Right cardiac atrium (tissue), 5 donors: Measurements from ENCODE around the gene ZFP91. TPM values are rescaled to one million over a fixed set of nuclear protein-coding genes. Genes with fewer than 3 reads are reported as not detected.

Experiments used
- ATAC-seq, 2 donors: fragments of 200-7000 bp; cut with Tn5 transposase; one replicate each; pipeline versions ENCODE4 v1.8.0 to v1.9.1; 2020; ENCODE audit warnings: moderate library complexity in 2 of 2, mild to moderate bottlenecking in 1 of 2
- DNase-seq, 3 donors: peaks; one replicate each; pipeline ENCODE4 v3.0.0-alpha.2; 2020
- H3K27ac ChIP-seq: one replicate; pipeline ENCODE4 v1.5.1; 2013; ENCODE audit warnings: mild to moderate bottlenecking, low read length, control low read depth, moderate library complexity
- H3K27me3 ChIP-seq: one replicate; pipeline ENCODE4 v1.6.1; 2013; ENCODE audit not compliant: control insufficient read depth, insufficient read depth
- H3K4me1 ChIP-seq: one replicate; pipeline ENCODE4 v1.6.1; 2013; ENCODE audit warnings: low read length; ENCODE audit not compliant: control insufficient read depth, insufficient read depth
- H3K4me3 ChIP-seq: one replicate; pipeline ENCODE4 v1.5.1; 2013; ENCODE audit warnings: low read length, control low read depth
- H3K9me3 ChIP-seq: one replicate; pipeline ENCODE4 v1.6.1; 2013; ENCODE audit warnings: low read length; ENCODE audit not compliant: control insufficient read depth
- WGBS: extraction: QIAGEN DNeasy Blood & Tissue Kit; methylation state at CpG from one replicate; pipeline ENCODE4 v1.1.7; 2013; 5-methylcytosine and 5-hydroxymethylcytosine counted together
- intact Hi-C, 4 donors: fragments of 100-400 bp; cut with DNase I; formaldehyde crosslinking; loops; one replicate each; pipeline versions ENCODE4 v1.11.0 to v1.14.0; 2022 to 2023
- polyA plus RNA-seq: library from polyadenylated mRNA; stranded (reverse); fragments of 200-250 nt; gene quantifications from one replicate; pipeline ENCODE4 v1.2.3, GENCODE V29; 2013
- total RNA-seq, 4 donors: library from RNA; stranded (reverse); fragmentation: NEBNext Ultra II Directional; extraction: Animal tissue kit (Norgen Biotek cat#: 25700); gene quantifications; one replicate each; pipeline ENCODE4 v1.2.1, GENCODE V29; 2021
- donor health status: healthy with polysubstance abuse.
- donor health status: DM: no; HTN: yes; CAD: no.
- donor health status: DM: no; HTN: no; CAD: no.
- donor health status: DM: no; HTN: yes; CAD: no; lungs with severe emphysema.
- donor health status: DM: yes; HTN: yes; CAD: no.

The ZFP91 gene
- total and polyA plus RNA-seq, 5 donors: 16.7 to 60.9 (median 55.4) TPM

- H3K9me3 ChIP-seq: no peaks in the 10 kb centered on the region
- H3K4me3 ChIP-seq: no peak overlapping the region
- intact Hi-C loops: no loop called here
- no peaks in the 10 kb centered on the region for H3K4me1 ChIP-seq
- ATAC-seq (no peak), DNase-seq (no peak)
- no peaks in the 10 kb centered on the region for H3K27me3 ChIP-seq
- no peak overlapping the region for H3K27ac ChIP-seq
These were observed 70.8 kb downstream of the ZFP91 start for GRCh38 chr11:58649623-58650022.

- H3K9me3 ChIP-seq: no peaks in the 10 kb centered on the region
- no peak overlapping the region for H3K27ac ChIP-seq
- no peak overlapping the region for H3K4me3 ChIP-seq
- no peaks in the 10 kb centered on the region for H3K4me1 ChIP-seq
- WGBS: 50% methylated on average over 1 of the region's 1 CpG
- intact Hi-C loops: no loop called here
- ATAC-seq (no peak), DNase-seq (no peak)
- H3K27me3 ChIP-seq: no peaks in the 10 kb centered on the region
These were observed 71.6 kb downstream of the ZFP91 start for GRCh38 chr11:58650496-58650895.

- no peaks in the 10 kb centered on the region for H3K9me3 ChIP-seq
- no peak for DNase-seq
- H3K4me1 ChIP-seq: no peaks in the 10 kb centered on the region
These were observed 73.9 kb downstream of the ZFP91 start for GRCh38 chr11:58652726-58653280.

GRCh38 chr11:58654079-58654907 lies 75.4 kb downstream of the ZFP91 start:
- H3K9me3 ChIP-seq: no peaks in the 10 kb centered on the region
- no peaks in the 10 kb centered on the region for H3K27me3 ChIP-seq
- H3K4me3 ChIP-seq: no peak overlapping the region
- no peak overlapping the region for H3K27ac ChIP-seq
- peak; percentile 92 to 94 for ATAC-seq
- no peaks in the 10 kb centered on the region for H3K4me1 ChIP-seq
- WGBS: 29% methylated on average over 12 of the region's 12 CpGs
- DNase-seq: peak; percentile 83 to 93 (median 92)
- intact Hi-C loops: no loop called here

More at GRCh38 chr11:58652726-58653280, 73.9 kb downstream of the ZFP91 start:
- 78% methylated on average over 2 of the region's 2 CpGs for WGBS
- no peak overlapping the region for H3K4me3 ChIP-seq
- ATAC-seq: peak in 1 of 2 donors; percentile 81
- H3K27me3 ChIP-seq: no peaks in the 10 kb centered on the region
- no peak overlapping the region for H3K27ac ChIP-seq
- intact Hi-C loops: no loop called here

GRCh38 chr11:58654908-58655296 lies 76.0 kb downstream of the ZFP91 start:
- H3K4me3 ChIP-seq: no peak overlapping the region
- WGBS: 96% methylated on average over 1 of the region's 1 CpG
- no peak for DNase-seq
- H3K27me3 ChIP-seq: no peaks in the 10 kb centered on the region
- H3K4me1 ChIP-seq: no peaks in the 10 kb centered on the region
- H3K27ac ChIP-seq: no peak overlapping the region
- no peaks in the 10 kb centered on the region for H3K9me3 ChIP-seq
- no peak for ATAC-seq
- intact Hi-C loops: no loop called here

- DNase-seq: no peak
- Histone ChIP-seq H3K27me3 (no peaks in the 10 kb centered on the region), H3K4me3 (no peak overlapping the region), H3K27ac (no peak overlapping the region), H3K4me1 (no peaks in the 10 kb centered on the region), H3K9me3 (no peaks in the 10 kb centered on the region)
- intact Hi-C loops: no loop called here
- no peak for ATAC-seq
- WGBS: 96% methylated on average over 2 of the region's 2 CpGs
These were observed 77.5 kb downstream of the ZFP91 start for GRCh38 chr11:58656348-58656747.

GRCh38 chr11:58658623-58659022 lies 79.8 kb downstream of the ZFP91 start:
- no peaks in the 10 kb centered on the region for H3K27me3 ChIP-seq
- intact Hi-C loops: no loop called here
- no peak overlapping the region for H3K4me3 ChIP-seq
- no peaks in the 10 kb centered on the region for H3K9me3 ChIP-seq
- ATAC-seq (no peak), DNase-seq (no peak)
- WGBS: 60% methylated on average over 3 of the region's 3 CpGs
- no peaks in the 10 kb centered on the region for H3K4me1 ChIP-seq
- H3K27ac ChIP-seq: no peak overlapping the region

GRCh38 chr11:58659404-58659803 lies 80.5 kb downstream of the ZFP91 start:
- DNase-seq (no peak), ATAC-seq (no peak)
- Histone ChIP-seq H3K9me3 (no peaks in the 10 kb centered on the region), H3K27me3 (no peaks in the 10 kb centered on the region), H3K4me1 (no peaks in the 10 kb centered on the region), H3K4me3 (no peak overlapping the region), H3K27ac (no peak overlapping the region)
- WGBS: 32% methylated on average over 2 of the region's 2 CpGs
- intact Hi-C loops: no loop called here

GRCh38 chr11:58659910-58660570 lies 81.2 kb downstream of the ZFP91 start:
- H3K4me3 ChIP-seq: no peak overlapping the region
- no peaks in the 10 kb centered on the region for H3K4me1 ChIP-seq
- H3K27ac ChIP-seq: no peak overlapping the region
- no peaks in the 10 kb centered on the region for H3K9me3 ChIP-seq
- ATAC-seq (no peak), DNase-seq (no peak)
- no peaks in the 10 kb centered on the region for H3K27me3 ChIP-seq
- intact Hi-C loops: no loop called here
- 63% methylated on average over 5 of the region's 5 CpGs for WGBS
